A204.1 (cell line): ENCODE data around the gene SLC1A1.

Experiments used
- FAIRE-seq: peaks from 2 replicates; lab custom pipeline; 2012; peaks lifted over from hg19 to GRCh38; lab: Jason Lieb, UNC

SLC1A1 gene

GRCh38 chr9:4620057-4620765 is 129.9 kb downstream of the SLC1A1 start:
- no peak for FAIRE-seq

- FAIRE-seq: no peak
Measured at GRCh38 chr9:4620881-4621555, 130.8 kb downstream of the SLC1A1 start.

- no peak for FAIRE-seq
Measured at GRCh38 chr9:4622016-4622415, 131.7 kb downstream of the SLC1A1 start.

- no peak for FAIRE-seq
Measured at GRCh38 chr9:4630836-4631235, 140.6 kb downstream of the SLC1A1 start.
